Measurements from ENCODE around the gene UMODL1.

The UMODL1 gene

DNA sequence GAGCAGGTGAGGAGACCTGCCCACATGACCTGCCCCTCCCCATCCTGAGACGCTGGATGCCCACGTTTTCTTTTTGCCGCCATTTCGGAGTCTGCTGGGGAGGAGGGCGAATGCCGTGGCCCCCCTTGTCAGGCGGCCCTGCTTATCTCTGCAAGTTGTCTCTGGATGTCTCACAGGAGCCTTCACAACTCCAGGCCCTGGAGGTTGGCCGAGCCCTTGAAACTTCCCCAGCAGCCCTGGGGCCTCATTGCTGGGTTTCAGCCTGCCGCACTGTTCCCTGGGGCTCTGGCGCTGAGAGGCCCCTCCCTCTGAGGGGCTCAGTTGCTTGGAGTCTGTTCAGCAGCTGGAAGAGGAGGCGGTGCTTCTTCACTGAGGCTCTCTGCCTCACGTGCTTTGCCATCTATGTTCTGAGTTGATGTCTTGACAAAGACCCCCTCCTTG is 31.2 kb upstream of the UMODL1 start:
- Histone ChIP-seq H3K4me2 (ENCODE audit: insufficient read depth, low read length) (no peak overlapping the region), H3K79me2 (ENCODE audit: insufficient read depth, low read length) (no peaks in the 10 kb centered on the region), H3K27ac (ENCODE audit: low read length) (no peak overlapping the region), H3K36me3 (ENCODE audit: insufficient read depth, low read length) (no peaks in the 10 kb centered on the region), H2AFZ (ENCODE audit: low read depth, low read length) (peak overlapping the region; percentile 20), H4K20me1 (ENCODE audit: insufficient read depth, low read length) (no peaks in the 10 kb centered on the region), H3K27me3 (ENCODE audit: insufficient read depth, low read length, poor library complexity) (no peaks in the 10 kb centered on the region), H3K9ac (ENCODE audit: low read depth, low read length) (no peak overlapping the region), H3K4me1 (ENCODE audit: insufficient read depth, low read length) (peaks cover 8% of the 10 kb centered on the region), H3K9me3 (ENCODE audit: insufficient read depth, low read length, severe bottlenecking) (no peaks in the 10 kb centered on the region), H3K4me3 (ENCODE audit: low read depth in 1 of 2, low read length in 2 of 2) (no peak overlapping the region)
- DNase-seq = no peak
- ATAC-seq (ENCODE audit: insufficient read depth, low read depth) = peak; percentile 54; the same call in 1 of the 3 replicates
- no peak for TF ChIP-seq EZH2 (IDR thresholded peaks at IDR 0.05; ENCODE audit: borderline replicate concordance, low read depth, low read length, severe bottlenecking)
- TF ChIP-seq CTCF (IDR thresholded peaks at IDR 0.05; ENCODE audit: borderline replicate concordance, extremely low read depth, low read length, poor library complexity, severe bottlenecking) = no peak

- H2AFZ ChIP-seq (ENCODE audit: low read depth, low read length) = peak overlapping the region; percentile 20; the same call in 1 of the 2 replicates
- DNase-seq (no peak), ATAC-seq (ENCODE audit: insufficient read depth, low read depth) (no peak)
- H3K4me3 ChIP-seq (ENCODE audit: low read depth in 1 of 2, low read length in 2 of 2) = no peak overlapping the region
- H3K79me2 ChIP-seq (ENCODE audit: insufficient read depth, low read length) = no peaks in the 10 kb centered on the region
- H3K36me3 ChIP-seq (ENCODE audit: insufficient read depth, low read length) = no peaks in the 10 kb centered on the region
- H3K27me3 ChIP-seq (ENCODE audit: insufficient read depth, low read length, poor library complexity) = no peaks in the 10 kb centered on the region
- no peak for TF ChIP-seq CTCF (IDR thresholded peaks at IDR 0.05; ENCODE audit: borderline replicate concordance, extremely low read depth, low read length, poor library complexity, severe bottlenecking)
- no peak for TF ChIP-seq EZH2 (IDR thresholded peaks at IDR 0.05; ENCODE audit: borderline replicate concordance, low read depth, low read length, severe bottlenecking)
- H3K9ac ChIP-seq (ENCODE audit: low read depth, low read length) = no peak overlapping the region
- peaks cover 8% of the 10 kb centered on the region for H3K4me1 ChIP-seq (ENCODE audit: insufficient read depth, low read length)
- no peaks in the 10 kb centered on the region for H4K20me1 ChIP-seq (ENCODE audit: insufficient read depth, low read length)
- H3K27ac ChIP-seq (ENCODE audit: low read length) = no peak overlapping the region
- no peaks in the 10 kb centered on the region for H3K9me3 ChIP-seq (ENCODE audit: insufficient read depth, low read length, severe bottlenecking)
- no peak overlapping the region for H3K4me2 ChIP-seq (ENCODE audit: insufficient read depth, low read length)
Observed at GRCh38 chr21:42040411-42041180, 30.5 kb upstream of the UMODL1 start.

DNA sequence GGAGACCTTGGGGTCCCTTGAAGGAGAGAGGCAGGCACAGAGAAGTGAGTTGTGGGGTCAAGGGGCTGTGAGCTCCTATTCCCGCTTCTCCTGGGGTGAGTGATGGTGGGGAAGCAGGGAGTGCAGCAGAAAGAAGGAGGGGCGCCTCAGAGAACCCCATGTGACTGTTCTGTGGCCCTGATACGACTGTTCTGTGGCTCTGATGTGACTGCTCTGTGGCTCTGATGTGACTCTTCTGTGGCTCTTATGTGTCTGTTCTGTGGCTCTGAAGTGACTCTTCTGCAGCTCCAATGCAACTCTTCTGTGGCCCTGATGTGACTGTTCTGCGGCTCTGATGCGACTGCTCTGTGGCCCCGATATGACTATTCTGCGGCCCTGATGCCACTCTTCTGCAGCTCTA is 29.9 kb upstream of the UMODL1 start:
- H3K27me3 ChIP-seq (ENCODE audit: insufficient read depth, low read length, poor library complexity) = no peaks in the 10 kb centered on the region
- no peak overlapping the region for H3K27ac ChIP-seq (ENCODE audit: low read length)
- no peaks in the 10 kb centered on the region for H3K9me3 ChIP-seq (ENCODE audit: insufficient read depth, low read length, severe bottlenecking)
- H3K4me1 ChIP-seq (ENCODE audit: insufficient read depth, low read length) = peaks cover 8% of the 10 kb centered on the region
- no peak overlapping the region for H2AFZ ChIP-seq (ENCODE audit: low read depth, low read length)
- no peaks in the 10 kb centered on the region for H3K36me3 ChIP-seq (ENCODE audit: insufficient read depth, low read length)
- H3K4me3 ChIP-seq (ENCODE audit: low read depth in 1 of 2, low read length in 2 of 2) = no peak overlapping the region
- DNase-seq (no peak), ATAC-seq (ENCODE audit: insufficient read depth, low read depth) (no peak)
- H3K9ac ChIP-seq (ENCODE audit: low read depth, low read length) = no peak overlapping the region
- H4K20me1 ChIP-seq (ENCODE audit: insufficient read depth, low read length) = no peaks in the 10 kb centered on the region
- H3K4me2 ChIP-seq (ENCODE audit: insufficient read depth, low read length) = no peak overlapping the region
- H3K79me2 ChIP-seq (ENCODE audit: insufficient read depth, low read length) = no peaks in the 10 kb centered on the region
- no peak for TF ChIP-seq EZH2 (IDR thresholded peaks at IDR 0.05; ENCODE audit: borderline replicate concordance, low read depth, low read length, severe bottlenecking)
- no peak for TF ChIP-seq CTCF (IDR thresholded peaks at IDR 0.05; ENCODE audit: borderline replicate concordance, extremely low read depth, low read length, poor library complexity, severe bottlenecking)
